Right lobe of liver (tissue), 6 donors: ENCODE measurements around the gene MAP7. TPM values are rescaled to one million over a fixed set of nuclear protein-coding genes. Genes with fewer than 3 reads are reported as not detected.
A peak's percentile ranks its signal among the peaks of the same experiment; 100 is the strongest.

Experiments used
- ATAC-seq, 4 donors: fragments of 200-7000 bp; cut with Tn5 transposase; one replicate each; pipeline ENCODE4 v1.9.1; 2020; ENCODE audit warnings: mild to moderate bottlenecking in 4 of 4, moderate library complexity in 4 of 4
- DNase-seq, 3 donors: peaks; one replicate each; pipeline ENCODE4 v3.0.0-alpha.2; 2020
- H3K27ac ChIP-seq, 3 donors: fragments of 200-600 bp; one replicate each; pipeline ENCODE4 v1.8.0; 2022
- H3K27me3 ChIP-seq, 2 donors: fragments of 200-600 bp; one replicate each; pipeline ENCODE4 v1.8.0; 2022
- H3K36me3 ChIP-seq, 4 donors: fragments of 200-600 bp; sonication (generic) in 1 of 4; one replicate each; pipeline versions ENCODE4 v1.5.1 to v1.8.0; 2017 to 2022; ENCODE audit warnings: control low read depth in 1 of 4
- H3K4me1 ChIP-seq, 4 donors: fragments of 200-600 bp; sonication (generic) in 1 of 4; one replicate each; pipeline versions ENCODE4 v1.5.1 to v1.8.0; 2017 to 2022; ENCODE audit warnings: control low read depth in 1 of 4
- H3K4me3 ChIP-seq, 3 donors: fragments of 200-600 bp; one replicate each; pipeline ENCODE4 v1.8.0; 2022
- H3K9me3 ChIP-seq, 4 donors: fragments of 200-600 bp; sonication (generic) in 1 of 4; one replicate each; pipeline versions ENCODE4 v1.5.1 to v1.8.0; 2017 to 2022; ENCODE audit warnings: control low read depth in 1 of 4
- CTCF ChIP-seq, 4 donors: fragments of 200-600 bp in 3 of 4; fragments of 450-650 bp in 1 of 4; IDR thresholded peaks; one replicate each; pipeline versions ENCODE4 v1.5.1 to v1.8.0; 2016 to 2022; ENCODE audit warnings: antibody characterized with exemption in 4 of 4, mild to moderate bottlenecking in 2 of 4
- POLR2A ChIP-seq: fragments of 450-650 bp; IDR thresholded peaks from one replicate; pipeline ENCODE4 v1.6.1; 2017; ENCODE audit warnings: antibody characterized with exemption, mild to moderate bottlenecking
- WGBS: methylation state at CpG from one replicate; pipeline ENCODE4 v1.1.6; 2018; ENCODE audit warnings: low coverage, low lambda C conversion rate; ENCODE audit not compliant: insufficient coverage; ENCODE audit errors: missing lambda C conversion rate; 5-methylcytosine and 5-hydroxymethylcytosine counted together
- intact Hi-C, 2 donors: fragments of 100-400 bp; cut with DNase I; formaldehyde crosslinking; loops; one replicate each; pipeline versions ENCODE4 v1.11.2 to v1.14.1; 2022
- total RNA-seq, 6 experiments: library from RNA; depleted of rRNA in 2 of 6; stranded (reverse); fragments of >200 nt in 2 of 6; fragmentation: NEBNext Ultra II Directional in 3 of 6; extraction: Animal tissue kit (Norgen Biotek cat#: 25700) in 3 of 6; gene quantifications; one replicate each; pipeline versions ENCODE4 v1.1.0 to v1.2.4, GENCODE V29; 2016 to 2023
- donor health status: DM: no; HTN: yes; CAD: no.
- donor health status: DM: no; HTN: no; CAD: no.
- donor health status: DM: no; HTN: no; CAD: no.
- donor health status: DM: no; HTN: yes; CAD: no.
- donor health status: DM: no; HTN: yes; CAD: no.

The MAP7 gene
- total RNA-seq, 6 experiments from 2014 or later: 14.8 to 20.9 (median 17.9) TPM

DNA sequence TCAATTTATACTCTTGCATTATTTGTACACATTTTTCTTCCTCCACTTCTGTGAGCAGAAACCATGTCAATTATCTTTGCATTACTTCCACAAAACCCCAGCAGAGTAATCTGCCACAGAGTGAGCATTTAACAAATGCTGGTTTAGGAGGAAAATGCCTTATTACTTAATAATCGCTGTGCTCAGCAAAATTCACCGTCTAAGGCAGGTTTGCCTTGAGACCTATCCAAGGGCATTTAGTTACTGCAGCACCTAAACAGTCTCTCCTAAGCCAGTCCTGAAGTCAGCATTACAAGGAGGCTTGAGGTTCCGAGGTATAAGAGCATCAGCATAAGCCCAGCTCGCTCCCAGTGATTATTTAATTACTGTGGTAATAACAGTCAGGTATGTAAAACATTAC, 28.3 kb downstream of the MAP7 start:
- ATAC-seq: no peak
- TF ChIP-seq CTCF (IDR thresholded peaks at IDR 0.05) (no peak), POLR2A (no peak)
- WGBS: 84% methylated on average over 4 of the region's 4 CpGs
- Histone ChIP-seq H3K4me3 (no peak overlapping the region), H3K9me3 (no peaks in the 10 kb centered on the region), H3K36me3 (no peaks in the 10 kb centered on the region), H3K4me1 (peaks cover 0 to 10% (median 0%) of the 10 kb centered on the region in 4 donors), H3K27ac (no peak overlapping the region), H3K27me3 (no peaks in the 10 kb centered on the region)
- intact Hi-C loops: no loop called here
- no peak for DNase-seq

DNA sequence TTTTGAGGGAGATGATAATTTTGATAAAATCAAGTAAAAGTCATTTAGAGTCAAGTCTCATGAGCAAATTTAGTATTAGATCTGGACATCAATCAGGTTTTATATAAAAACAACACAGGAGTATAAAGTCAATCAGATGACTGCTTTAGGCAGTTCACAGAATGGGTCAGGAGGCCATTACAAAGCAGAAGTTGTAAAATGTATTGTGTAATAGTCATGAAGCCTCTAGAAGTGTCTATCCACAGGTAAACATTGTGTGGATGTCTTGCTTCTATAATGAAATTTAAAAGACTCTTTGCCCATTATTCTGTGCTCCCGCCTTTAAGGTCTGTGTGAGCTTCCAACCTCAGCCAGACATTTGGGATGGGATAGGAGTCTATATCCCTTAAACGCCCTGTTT, 28.8 kb downstream of the MAP7 start:
- Histone ChIP-seq H3K4me3 (no peak overlapping the region), H3K4me1 (peaks cover 0 to 10% (median 0%) of the 10 kb centered on the region in 4 donors), H3K36me3 (no peaks in the 10 kb centered on the region), H3K9me3 (no peaks in the 10 kb centered on the region), H3K27ac (no peak overlapping the region), H3K27me3 (no peaks in the 10 kb centered on the region)
- WGBS: 58% methylated on average over 1 of the region's 2 CpGs
- DNase-seq (no peak), ATAC-seq (peak; percentile 23 to 62 (median 32))
- no peak for TF ChIP-seq POLR2A
- TF ChIP-seq CTCF (IDR thresholded peaks at IDR 0.05): no peak
- intact Hi-C loops: no loop called here

DNA sequence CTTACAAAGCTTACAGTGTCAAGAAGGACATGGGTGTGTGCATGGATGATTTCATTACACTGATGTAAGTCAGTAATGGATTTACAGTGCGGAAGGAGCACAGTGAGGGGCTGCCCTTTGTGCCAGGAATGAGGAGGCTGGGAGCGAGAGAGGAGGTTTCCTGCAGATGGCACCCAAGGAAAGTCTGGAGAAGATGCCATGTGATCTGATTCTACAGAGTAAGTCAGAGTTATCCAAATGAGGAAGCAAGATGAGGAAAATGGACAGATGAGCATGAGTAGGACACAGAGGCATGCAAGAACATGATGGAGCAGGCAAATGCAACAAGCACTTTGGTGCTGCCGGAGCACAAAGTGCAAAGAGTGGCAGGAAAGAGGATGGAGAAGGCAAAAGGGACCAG, 29.7 kb downstream of the MAP7 start:
- DNase-seq: no peak

DNA sequence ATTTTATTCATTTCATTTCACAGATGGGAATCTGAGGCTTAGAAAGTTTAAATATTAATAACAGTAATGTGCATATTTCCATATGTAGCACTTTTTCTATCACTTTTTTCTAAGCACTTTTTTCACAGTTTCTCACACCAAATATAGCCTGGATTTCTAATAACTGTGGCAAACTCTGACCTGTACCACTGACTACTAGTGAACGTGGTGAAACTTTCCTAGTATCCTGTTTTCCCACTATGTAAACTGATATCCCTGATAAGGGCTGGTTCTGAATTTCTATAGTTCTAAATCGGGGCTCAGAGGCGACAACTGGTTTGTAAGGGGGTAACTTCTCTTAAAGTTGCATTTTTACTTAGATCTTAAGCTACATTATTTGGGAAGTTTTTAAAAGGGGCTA, 32.6 kb downstream of the MAP7 start:
- intact Hi-C loops: no loop called here
- Histone ChIP-seq H3K36me3 (no peaks in the 10 kb centered on the region), H3K9me3 (no peaks in the 10 kb centered on the region), H3K27ac (peak overlapping the region in 2 of 3 donors; percentile 13 to 41), H3K27me3 (no peaks in the 10 kb centered on the region), H3K4me1 (peaks cover 0 to 9% (median 2%) of the 10 kb centered on the region in 4 donors), H3K4me3 (no peak overlapping the region)
- 56% methylated on average over 3 of the region's 3 CpGs for WGBS
- TF ChIP-seq POLR2A (no peak), CTCF (IDR thresholded peaks at IDR 0.05) (no peak)
- ATAC-seq (peak; percentile 52 to 77 (median 60)), DNase-seq (no peak)

More for the DNA sequence above, 29.7 kb downstream of the MAP7 start:
- TF ChIP-seq POLR2A (no peak), CTCF (IDR thresholded peaks at IDR 0.05) (no peak)
- intact Hi-C loops: no loop called here
- H3K9me3 ChIP-seq: no peaks in the 10 kb centered on the region
- no peaks in the 10 kb centered on the region for H3K36me3 ChIP-seq
- ATAC-seq: no peak
- H3K4me1 ChIP-seq: peaks cover 0 to 10% (median 0%) of the 10 kb centered on the region in 4 donors
- H3K4me3 ChIP-seq: no peak overlapping the region
- H3K27ac ChIP-seq: no peak overlapping the region
- H3K27me3 ChIP-seq: no peaks in the 10 kb centered on the region
- 91% methylated on average over 3 of the region's 3 CpGs for WGBS

DNA sequence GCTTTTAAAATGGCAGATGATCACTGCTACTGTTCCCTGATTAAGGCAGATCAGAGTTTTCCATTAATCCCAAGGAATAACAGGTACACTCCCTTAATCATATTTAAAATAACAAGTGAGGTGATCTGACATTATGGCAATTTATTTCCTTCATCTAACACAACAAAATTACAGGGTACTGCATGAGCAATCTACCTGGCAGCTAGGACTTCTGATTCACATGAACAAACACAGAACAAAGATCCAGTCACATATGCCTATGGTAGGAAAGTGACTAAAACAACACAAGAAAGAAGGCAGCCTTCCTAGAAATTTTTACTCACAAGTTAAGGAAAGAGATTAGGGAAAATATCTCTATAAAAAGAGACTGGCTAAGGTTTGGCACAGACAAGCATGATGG, 33.2 kb downstream of the MAP7 start:
- Histone ChIP-seq H3K36me3 (no peaks in the 10 kb centered on the region), H3K4me1 (peaks cover 0 to 15% (median 5%) of the 10 kb centered on the region in 4 donors), H3K9me3 (no peaks in the 10 kb centered on the region), H3K4me3 (no peak overlapping the region), H3K27ac (peak overlapping the region in 1 of 3 donors; percentile 13), H3K27me3 (no peaks in the 10 kb centered on the region)
- intact Hi-C loops: no loop called here
- DNase-seq: no peak
- ATAC-seq: peak in 2 of 4 donors; percentile 25 to 85
- TF ChIP-seq POLR2A (no peak), CTCF (IDR thresholded peaks at IDR 0.05) (no peak)
